Erythroblast (primary cell): ENCODE data around the gene CHD2.

ENCODE experiments used
- GATA1 ChIP-seq: IDR thresholded peaks from 2 replicates; pipeline ENCODE4 v1.6.1; 2011; ENCODE audit warnings: low read depth, mild to moderate bottlenecking, control low read depth, low read length, moderate library complexity
- POLR2A ChIP-seq: IDR thresholded peaks from 2 replicates; pipeline ENCODE4 v1.6.1; 2011; ENCODE audit warnings: mild to moderate bottlenecking, low read length

- no peak for TF ChIP-seq POLR2A
- TF ChIP-seq GATA1: no peak
These were observed 14.7 kb upstream of the CHD2 start for GRCh38 chr15:92885224-92886041.
